ENCODE results near the gene GSAP. TPM values are rescaled to one million over a fixed set of nuclear protein-coding genes. Genes with fewer than 3 reads are reported as not detected.

Gene GSAP
- total RNA-seq, 4 donors from 2014 or later = 20.8 to 29.1 (median 24.4) TPM

- TF ChIP-seq CTCF (IDR thresholded peaks at IDR 0.05) = no peak
- no peak for DNase-seq (ENCODE audit: low spot score)
Observed at GRCh38 chr7:77450613-77451012, 34.5 kb upstream of the GSAP start.

DNA sequence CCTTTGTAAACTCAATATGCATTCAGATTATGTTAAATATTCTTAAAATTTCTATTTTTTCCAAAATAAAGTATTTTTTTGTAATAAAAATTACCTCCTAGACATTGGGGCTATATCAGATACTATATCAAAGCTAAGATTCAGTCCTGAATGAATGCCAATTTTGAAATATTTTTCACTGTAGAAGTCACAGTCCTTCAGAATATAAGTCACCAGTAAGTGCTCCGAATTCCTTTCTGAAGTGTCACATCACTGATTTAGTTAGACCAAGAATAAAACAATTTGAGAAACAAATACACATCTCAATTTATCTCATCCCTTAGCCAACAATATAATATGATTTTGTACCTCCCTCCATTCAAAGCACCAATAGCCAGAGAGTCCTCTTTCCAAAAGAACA is 33.9 kb upstream of the GSAP start:
- no peak for DNase-seq (ENCODE audit: low spot score)
- no peak for ATAC-seq (ENCODE audit: low FRiP score)
- no peak for TF ChIP-seq CTCF (IDR thresholded peaks at IDR 0.05)

More at GRCh38 chr7:77450613-77451012, 34.5 kb upstream of the GSAP start:
- no peak for ATAC-seq (ENCODE audit: low FRiP score)

DNA sequence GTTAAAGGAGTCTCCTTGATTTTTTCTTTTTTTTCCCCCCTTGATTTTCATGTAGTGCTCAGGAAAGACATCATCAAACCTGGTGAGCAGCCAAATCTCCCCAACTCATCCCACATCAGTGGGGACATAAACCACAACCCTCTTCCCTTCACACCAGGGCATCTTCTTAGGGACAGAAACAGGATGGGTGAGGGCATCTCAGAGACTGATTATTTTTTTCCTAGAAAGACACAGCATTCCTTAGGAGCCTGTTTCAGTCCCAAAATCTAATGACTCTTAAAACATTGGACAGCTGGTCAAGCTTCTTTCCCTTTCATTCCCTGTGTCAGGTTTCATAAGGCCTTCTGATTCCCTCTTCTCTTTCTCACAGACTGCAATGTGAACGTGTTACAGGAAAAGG is 31.5 kb upstream of the GSAP start:
- DNase-seq (ENCODE audit: low spot score) (no peak), ATAC-seq (ENCODE audit: low FRiP score) (no peak)
- no peak for TF ChIP-seq CTCF (IDR thresholded peaks at IDR 0.05)

DNA sequence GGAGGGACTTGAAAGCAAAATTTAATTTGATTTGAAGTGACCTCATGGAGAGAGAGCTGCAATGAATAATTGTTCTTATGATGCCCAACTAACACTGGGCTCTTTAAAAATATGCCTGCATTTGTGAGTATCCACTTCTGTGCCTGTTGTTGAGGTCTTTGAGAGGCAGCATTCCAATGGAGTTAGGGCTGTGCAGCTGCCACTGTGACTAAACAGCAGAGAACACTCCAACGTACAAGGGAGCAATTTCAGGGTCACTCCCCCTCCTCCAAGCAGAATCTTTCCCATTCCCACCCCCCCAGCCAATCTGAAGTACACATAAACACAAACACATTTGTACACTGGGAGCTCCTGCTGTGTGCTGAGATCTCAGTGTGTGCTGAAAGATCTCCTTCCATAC is 28.0 kb upstream of the GSAP start:
- TF ChIP-seq CTCF (IDR thresholded peaks at IDR 0.05) = no peak
- ATAC-seq (ENCODE audit: low FRiP score) = no peak
- DNase-seq (ENCODE audit: low spot score) = no peak

- DNase-seq (ENCODE audit: low spot score) (no peak), ATAC-seq (ENCODE audit: low FRiP score) (no peak)
- TF ChIP-seq CTCF (IDR thresholded peaks at IDR 0.05) = no peak
Observed at GRCh38 chr7:77443042-77443441, 26.9 kb upstream of the GSAP start.

GRCh38 chr7:77442636-77443035 is 26.5 kb upstream of the GSAP start:
- DNase-seq (ENCODE audit: low spot score) (no peak), ATAC-seq (ENCODE audit: low FRiP score) (no peak)
- TF ChIP-seq CTCF (IDR thresholded peaks at IDR 0.05) = no peak

GRCh38 chr7:77441046-77441445 is 24.9 kb upstream of the GSAP start:
- ATAC-seq (ENCODE audit: low FRiP score) = no peak
- no peak for TF ChIP-seq CTCF (IDR thresholded peaks at IDR 0.05)
- DNase-seq (ENCODE audit: low spot score) = no peak

Measured in omental fat pad (tissue), 4 donors.